BJ (cell line): Measurements from ENCODE around the gene GOLGA3. TPM values are rescaled to one million over a fixed set of nuclear protein-coding genes. Genes with fewer than 3 reads are reported as not detected.
"Not testable (repeated sequence)": the region's sequence is repeated elsewhere in the genome, so short reads cannot be mapped to it uniquely, and the experiment has no call there.

Experiments
- CTCF ChIA-PET: fragments of 350-600 bp; formaldehyde crosslinking; extraction: SDS; loops from one replicate; lab custom pipeline; 2021; ENCODE audit warnings: antibody characterized with exemption, inconsistent platforms; lab: Yijun Ruan, JAX
- POLR2A ChIA-PET: fragments of 300-600 bp; sonication (Branson Sonifier 250); formaldehyde crosslinking; extraction: SDS; loops from one replicate; lab custom pipeline; 2021; ENCODE audit warnings: antibody characterized with exemption; lab: Charles Lee
- DNase-seq: peaks from one replicate; pipeline ENCODE4 v3.0.0-alpha.2; 2011; ENCODE audit warnings: low read depth
- H3K27me3 ChIP-seq: 2 replicates; pipeline ENCODE4 v1.6.0; 2011; ENCODE audit warnings: low read length; ENCODE audit not compliant: control insufficient read depth, insufficient read depth
- H3K36me3 ChIP-seq: 2 replicates; pipeline ENCODE4 v1.5.1; 2011; ENCODE audit warnings: low read length; ENCODE audit not compliant: control insufficient read depth, insufficient read depth
- H3K4me3 ChIP-seq: 2 replicates; pipeline ENCODE4 v1.5.1; 2011; ENCODE audit warnings: low read depth, mild to moderate bottlenecking, control low read depth, low read length
- CTCF ChIP-seq: IDR thresholded peaks from 2 replicates; pipeline ENCODE4 v1.5.1; 2011; ENCODE audit warnings: low read depth, mild to moderate bottlenecking, control low read depth, inconsistent platforms, low read length, moderate library complexity; ENCODE audit not compliant: insufficient read depth
- polyA plus RNA-seq: library from polyadenylated mRNA; depleted of rRNA; stranded (reverse); fragments of >200 nt; gene quantifications from 2 replicates; pipeline ENCODE4 v1.2.3, GENCODE V29; 2011

GOLGA3 gene
- polyA plus RNA-seq, 1 experiment: 26.0 TPM

- no peak for TF ChIP-seq CTCF
- POLR2A ChIA-PET: no interaction called here
- DNase-seq: no peak
- H3K4me3 ChIP-seq: no peak overlapping the region
- CTCF ChIA-PET: interaction anchor here (0.7 kb wide), 1 partner anchor 129 kb away, joined by 3 read pairs; no protein-coding TSS in a partner anchor
- peaks cover 29% of the 10 kb centered on the region for H3K36me3 ChIP-seq
- H3K27me3 ChIP-seq: no peaks in the 10 kb centered on the region
Measured at GRCh38 chr12:132872073-132872855, 43.6 kb upstream of the GOLGA3 start.

- no peaks in the 10 kb centered on the region for H3K27me3 ChIP-seq
- POLR2A ChIA-PET: no interaction called here
- CTCF ChIA-PET: no interaction called here
- TF ChIP-seq CTCF: no peak
- peaks cover 28% of the 10 kb centered on the region for H3K36me3 ChIP-seq
- DNase-seq: no peak
- no peak overlapping the region for H3K4me3 ChIP-seq
Measured at GRCh38 chr12:132869551-132869950, 40.9 kb upstream of the GOLGA3 start.

GRCh38 chr12:132866251-132866828 is 37.7 kb upstream of the GOLGA3 start:
- TF ChIP-seq CTCF: no peak
- no peaks in the 10 kb centered on the region for H3K27me3 ChIP-seq
- H3K36me3 ChIP-seq: peaks cover 26% of the 10 kb centered on the region
- H3K4me3 ChIP-seq: no peak overlapping the region
- CTCF ChIA-PET: no interaction called here
- DNase-seq: no peak
- POLR2A ChIA-PET: no interaction called here

- Histone ChIP-seq H3K4me3 (no peak overlapping the region), H3K36me3 (peaks cover 27% of the 10 kb centered on the region), H3K27me3 (no peaks in the 10 kb centered on the region)
- no peak for TF ChIP-seq CTCF
- ChIA-PET POLR2A (no interaction called here), CTCF (no interaction called here)
- DNase-seq: no peak
Measured at GRCh38 chr12:132861558-132861957, 32.9 kb upstream of the GOLGA3 start.

GRCh38 chr12:132858718-132859266 is 30.1 kb upstream of the GOLGA3 start:
- no peak for DNase-seq
- ChIA-PET CTCF (no interaction called here), POLR2A (no interaction called here)
- no peak for TF ChIP-seq CTCF
- Histone ChIP-seq H3K4me3 (no peak overlapping the region), H3K27me3 (no peaks in the 10 kb centered on the region), H3K36me3 (peaks cover 38% of the 10 kb centered on the region)

GRCh38 chr12:132857019-132857418 is 28.4 kb upstream of the GOLGA3 start:
- H3K4me3 ChIP-seq, DNase-seq, CTCF ChIA-PET, POLR2A ChIA-PET, H3K27me3 ChIP-seq: not testable (repeated sequence)
- peaks cover 46% of the 10 kb centered on the region for H3K36me3 ChIP-seq
